ENCODE data around the gene SYPL2. TPM values are rescaled to one million over a fixed set of nuclear protein-coding genes. Genes with fewer than 3 reads are reported as not detected.
"Not testable (repeated sequence)": the region's sequence is repeated elsewhere in the genome, so short reads cannot be mapped to it uniquely, and the experiment has no call there.

The SYPL2 gene
- total RNA-seq, 1 donor from 2014 or later, result 38.6 TPM

GRCh38 chr1:109468903-109469302, 2.6 kb downstream of the SYPL2 start:
- Histone ChIP-seq H3K4me1 (ENCODE audit: control insufficient read depth in 3 of 3, insufficient read depth in 3 of 3, low read length in 3 of 3) (peaks cover 47 to 59% (median 55%) of the 10 kb centered on the region in 3 donors), H3K4me3 (ENCODE audit: low read length in 3 of 3) (peak overlapping the region; percentile 84 to 87 (median 85)), H3K27me3 (ENCODE audit: control insufficient read depth in 3 of 3, insufficient read depth in 3 of 3, low read length in 3 of 3) (peaks cover 0 to 2% (median 0%) of the 10 kb centered on the region in 3 donors)

GRCh38 chr1:109470245-109470644, 3.9 kb downstream of the SYPL2 start:
- Histone ChIP-seq H3K4me1 (ENCODE audit: control insufficient read depth in 3 of 3, insufficient read depth in 3 of 3, low read length in 3 of 3) (peaks cover 54 to 73% (median 67%) of the 10 kb centered on the region in 3 donors), H3K27me3 (ENCODE audit: control insufficient read depth in 3 of 3, insufficient read depth in 3 of 3, low read length in 3 of 3) (no peaks in the 10 kb centered on the region), H3K9ac (ENCODE audit: low read depth in 1 of 3, low read length in 3 of 3) (peak overlapping the region in 2 of 3 donors; percentile 30 to 54), H3K27ac (ENCODE audit: low read depth, low read length) (peak overlapping the region; percentile 80), H3K36me3 (ENCODE audit: control insufficient read depth in 3 of 3, insufficient read depth in 3 of 3, low read length in 3 of 3) (peaks cover 3 to 9% (median 6%) of the 10 kb centered on the region in 3 donors), H3K9me3 (ENCODE audit: control insufficient read depth in 3 of 3, low read length in 3 of 3) (no peaks in the 10 kb centered on the region), H3K4me3 (ENCODE audit: low read length in 3 of 3) (peak overlapping the region; percentile 10 to 52 (median 31))

More at GRCh38 chr1:109468903-109469302, 2.6 kb downstream of the SYPL2 start:
- Histone ChIP-seq H3K9ac (ENCODE audit: low read depth in 1 of 3, low read length in 3 of 3) (peak overlapping the region; percentile 54 to 87 (median 71)), H3K9me3 (ENCODE audit: control insufficient read depth in 3 of 3, low read length in 3 of 3) (no peaks in the 10 kb centered on the region), H3K27ac (ENCODE audit: low read depth, low read length) (peak overlapping the region; percentile 80), H3K36me3 (ENCODE audit: control insufficient read depth in 3 of 3, insufficient read depth in 3 of 3, low read length in 3 of 3) (peaks cover 0 to 3% (median 0%) of the 10 kb centered on the region in 3 donors)

GRCh38 chr1:109472779-109473178, 6.4 kb downstream of the SYPL2 start:
- H3K4me3 ChIP-seq (ENCODE audit: low read length in 3 of 3), result peak overlapping the region in 1 of 3 donors; percentile 15
- H3K4me1 ChIP-seq (ENCODE audit: control insufficient read depth in 3 of 3, insufficient read depth in 3 of 3, low read length in 3 of 3), result peaks cover 68 to 93% (median 76%) of the 10 kb centered on the region in 3 donors
- peak overlapping the region; percentile 39 for H3K27ac ChIP-seq (ENCODE audit: low read depth, low read length)
- no peaks in the 10 kb centered on the region for H3K9me3 ChIP-seq (ENCODE audit: control insufficient read depth in 3 of 3, low read length in 3 of 3)
- H3K36me3 ChIP-seq (ENCODE audit: control insufficient read depth in 3 of 3, insufficient read depth in 3 of 3, low read length in 3 of 3), result peaks cover 25 to 34% (median 27%) of the 10 kb centered on the region in 3 donors
- peak overlapping the region in 2 of 3 donors; percentile 7 to 20 for H3K9ac ChIP-seq (ENCODE audit: low read depth in 1 of 3, low read length in 3 of 3)
- no peaks in the 10 kb centered on the region for H3K27me3 ChIP-seq (ENCODE audit: control insufficient read depth in 3 of 3, insufficient read depth in 3 of 3, low read length in 3 of 3)

GRCh38 chr1:109473284-109474057, 7.1 kb downstream of the SYPL2 start:
- peak overlapping the region in 2 of 3 donors; percentile 9 to 15 for H3K4me3 ChIP-seq (ENCODE audit: low read length in 3 of 3)
- H3K27ac ChIP-seq (ENCODE audit: low read depth, low read length), result peak overlapping the region; percentile 39
- not testable (repeated sequence) for H3K9me3 ChIP-seq (ENCODE audit: control insufficient read depth in 3 of 3, low read length in 3 of 3); H3K27me3 ChIP-seq (ENCODE audit: control insufficient read depth in 3 of 3, insufficient read depth in 3 of 3, low read length in 3 of 3)
- peak overlapping the region in 2 of 3 donors; percentile 7 to 20 for H3K9ac ChIP-seq (ENCODE audit: low read depth in 1 of 3, low read length in 3 of 3)
- H3K4me1 ChIP-seq (ENCODE audit: control insufficient read depth in 3 of 3, insufficient read depth in 3 of 3, low read length in 3 of 3), result peaks cover 68 to 92% (median 78%) of the 10 kb centered on the region in 3 donors
- peaks cover 32 to 41% (median 34%) of the 10 kb centered on the region in 3 donors for H3K36me3 ChIP-seq (ENCODE audit: control insufficient read depth in 3 of 3, insufficient read depth in 3 of 3, low read length in 3 of 3)

GRCh38 chr1:109474697-109475096, 8.4 kb downstream of the SYPL2 start:
- H3K27me3 ChIP-seq (ENCODE audit: control insufficient read depth in 3 of 3, insufficient read depth in 3 of 3, low read length in 3 of 3), result no peaks in the 10 kb centered on the region
- no peak overlapping the region for H3K9ac ChIP-seq (ENCODE audit: low read depth in 1 of 3, low read length in 3 of 3)
- H3K4me3 ChIP-seq (ENCODE audit: low read length in 3 of 3), result peak overlapping the region in 1 of 3 donors; percentile 38
- H3K9me3 ChIP-seq (ENCODE audit: control insufficient read depth in 3 of 3, low read length in 3 of 3), result no peaks in the 10 kb centered on the region
- peak overlapping the region; percentile 43 for H3K27ac ChIP-seq (ENCODE audit: low read depth, low read length)
- peaks cover 37 to 50% (median 45%) of the 10 kb centered on the region in 3 donors for H3K36me3 ChIP-seq (ENCODE audit: control insufficient read depth in 3 of 3, insufficient read depth in 3 of 3, low read length in 3 of 3)
- peaks cover 70 to 94% (median 81%) of the 10 kb centered on the region in 3 donors for H3K4me1 ChIP-seq (ENCODE audit: control insufficient read depth in 3 of 3, insufficient read depth in 3 of 3, low read length in 3 of 3)

GRCh38 chr1:109475261-109475660, 8.9 kb downstream of the SYPL2 start:
- Histone ChIP-seq H3K27ac (ENCODE audit: low read depth, low read length) (no peak overlapping the region), H3K36me3 (ENCODE audit: control insufficient read depth in 3 of 3, insufficient read depth in 3 of 3, low read length in 3 of 3) (peaks cover 43 to 55% (median 51%) of the 10 kb centered on the region in 3 donors), H3K27me3 (ENCODE audit: control insufficient read depth in 3 of 3, insufficient read depth in 3 of 3, low read length in 3 of 3) (no peaks in the 10 kb centered on the region), H3K4me1 (ENCODE audit: control insufficient read depth in 3 of 3, insufficient read depth in 3 of 3, low read length in 3 of 3) (peaks cover 70 to 94% (median 80%) of the 10 kb centered on the region in 3 donors), H3K4me3 (ENCODE audit: low read length in 3 of 3) (no peak overlapping the region), H3K9me3 (ENCODE audit: control insufficient read depth in 3 of 3, low read length in 3 of 3) (no peaks in the 10 kb centered on the region), H3K9ac (ENCODE audit: low read depth in 1 of 3, low read length in 3 of 3) (no peak overlapping the region)

GRCh38 chr1:109476825-109477224, 10.5 kb downstream of the SYPL2 start:
- peaks cover 75 to 94% (median 81%) of the 10 kb centered on the region in 3 donors for H3K4me1 ChIP-seq (ENCODE audit: control insufficient read depth in 3 of 3, insufficient read depth in 3 of 3, low read length in 3 of 3)
- H3K4me3 ChIP-seq (ENCODE audit: low read length in 3 of 3), result no peak overlapping the region
- no peak overlapping the region for H3K9ac ChIP-seq (ENCODE audit: low read depth in 1 of 3, low read length in 3 of 3)
- H3K27me3 ChIP-seq (ENCODE audit: control insufficient read depth in 3 of 3, insufficient read depth in 3 of 3, low read length in 3 of 3), result no peaks in the 10 kb centered on the region
- no peak overlapping the region for H3K27ac ChIP-seq (ENCODE audit: low read depth, low read length)
- no peaks in the 10 kb centered on the region for H3K9me3 ChIP-seq (ENCODE audit: control insufficient read depth in 3 of 3, low read length in 3 of 3)
- H3K36me3 ChIP-seq (ENCODE audit: control insufficient read depth in 3 of 3, insufficient read depth in 3 of 3, low read length in 3 of 3), result peaks cover 53 to 64% (median 58%) of the 10 kb centered on the region in 3 donors

- H3K4me3 ChIP-seq (ENCODE audit: low read length in 3 of 3), result no peak overlapping the region
- peaks cover 54 to 69% (median 61%) of the 10 kb centered on the region in 3 donors for H3K36me3 ChIP-seq (ENCODE audit: control insufficient read depth in 3 of 3, insufficient read depth in 3 of 3, low read length in 3 of 3)
- H3K9ac ChIP-seq (ENCODE audit: low read depth in 1 of 3, low read length in 3 of 3), result no peak overlapping the region
- H3K27ac ChIP-seq (ENCODE audit: low read depth, low read length), result no peak overlapping the region
- H3K27me3 ChIP-seq (ENCODE audit: control insufficient read depth in 3 of 3, insufficient read depth in 3 of 3, low read length in 3 of 3), result no peaks in the 10 kb centered on the region
- no peaks in the 10 kb centered on the region for H3K9me3 ChIP-seq (ENCODE audit: control insufficient read depth in 3 of 3, low read length in 3 of 3)
- peaks cover 81 to 94% (median 81%) of the 10 kb centered on the region in 3 donors for H3K4me1 ChIP-seq (ENCODE audit: control insufficient read depth in 3 of 3, insufficient read depth in 3 of 3, low read length in 3 of 3)
Observed at GRCh38 chr1:109477821-109478220, 11.5 kb downstream of the SYPL2 start.

- Histone ChIP-seq H3K9ac (ENCODE audit: low read depth in 1 of 3, low read length in 3 of 3) (no peak overlapping the region), H3K27ac (ENCODE audit: low read depth, low read length) (no peak overlapping the region), H3K27me3 (ENCODE audit: control insufficient read depth in 3 of 3, insufficient read depth in 3 of 3, low read length in 3 of 3) (no peaks in the 10 kb centered on the region), H3K36me3 (ENCODE audit: control insufficient read depth in 3 of 3, insufficient read depth in 3 of 3, low read length in 3 of 3) (peaks cover 54 to 69% (median 61%) of the 10 kb centered on the region in 3 donors), H3K4me1 (ENCODE audit: control insufficient read depth in 3 of 3, insufficient read depth in 3 of 3, low read length in 3 of 3) (peaks cover 78 to 91% (median 79%) of the 10 kb centered on the region in 3 donors), H3K4me3 (ENCODE audit: low read length in 3 of 3) (no peak overlapping the region), H3K9me3 (ENCODE audit: control insufficient read depth in 3 of 3, low read length in 3 of 3) (no peaks in the 10 kb centered on the region)
Observed at GRCh38 chr1:109478806-109479205, 12.5 kb downstream of the SYPL2 start.

GRCh38 chr1:109479311-109479710, 13.0 kb downstream of the SYPL2 start:
- no peak overlapping the region for H3K4me3 ChIP-seq (ENCODE audit: low read length in 3 of 3)
- H3K36me3 ChIP-seq (ENCODE audit: control insufficient read depth in 3 of 3, insufficient read depth in 3 of 3, low read length in 3 of 3), result peaks cover 54 to 69% (median 61%) of the 10 kb centered on the region in 3 donors
- no peaks in the 10 kb centered on the region for H3K9me3 ChIP-seq (ENCODE audit: control insufficient read depth in 3 of 3, low read length in 3 of 3)
- no peak overlapping the region for H3K27ac ChIP-seq (ENCODE audit: low read depth, low read length)
- peak overlapping the region in 1 of 3 donors; percentile 5 for H3K9ac ChIP-seq (ENCODE audit: low read depth in 1 of 3, low read length in 3 of 3)
- H3K4me1 ChIP-seq (ENCODE audit: control insufficient read depth in 3 of 3, insufficient read depth in 3 of 3, low read length in 3 of 3), result peaks cover 77 to 89% (median 78%) of the 10 kb centered on the region in 3 donors
- H3K27me3 ChIP-seq (ENCODE audit: control insufficient read depth in 3 of 3, insufficient read depth in 3 of 3, low read length in 3 of 3), result no peaks in the 10 kb centered on the region

Measured in skeletal muscle tissue (tissue), 4 donors.